Measurements from ENCODE around the gene BDKRB1. TPM values are rescaled to one million over a fixed set of nuclear protein-coding genes. Genes with fewer than 3 reads are reported as not detected.

Gene BDKRB1
- total RNA-seq, 1 donor from 2014 or later, result not detected

GRCh38 chr14:96217376-96217913 is 38.6 kb upstream of the BDKRB1 start:
- Mint-ChIP-seq H3K36me3 (ENCODE audit: insufficient read depth) (no peaks in the 10 kb centered on the region), H3K27ac (no peak overlapping the region), H3K4me1 (ENCODE audit: low read depth) (no peaks in the 10 kb centered on the region), H3K27me3 (peaks cover 3% of the 10 kb centered on the region), H3K9me3 (ENCODE audit: low read depth) (peaks cover under 1% of the 10 kb centered on the region), H3K4me3 (ENCODE audit: low read depth) (no peak overlapping the region)
- DNase-seq (ENCODE audit: low spot score, unreplicated experiment), result no peak
- TF ChIP-seq CTCF (IDR thresholded peaks at IDR 0.05; ENCODE audit: unreplicated experiment), result no peak

- no peak overlapping the region for H3K4me3 Mint-ChIP-seq (ENCODE audit: low read depth)
- no peaks in the 10 kb centered on the region for H3K9me3 Mint-ChIP-seq (ENCODE audit: low read depth)
- no peak for TF ChIP-seq CTCF (IDR thresholded peaks at IDR 0.05; ENCODE audit: unreplicated experiment)
- no peak overlapping the region for H3K27ac Mint-ChIP-seq
- H3K4me1 Mint-ChIP-seq (ENCODE audit: low read depth), result peaks cover 4% of the 10 kb centered on the region
- H3K27me3 Mint-ChIP-seq, result no peaks in the 10 kb centered on the region
- DNase-seq (ENCODE audit: low spot score, unreplicated experiment), result no peak
- H3K36me3 Mint-ChIP-seq (ENCODE audit: insufficient read depth), result no peaks in the 10 kb centered on the region
Observed at GRCh38 chr14:96221109-96221650, 34.8 kb upstream of the BDKRB1 start.

GRCh38 chr14:96221841-96222240 is 34.2 kb upstream of the BDKRB1 start:
- H3K4me1 Mint-ChIP-seq (ENCODE audit: low read depth), result peaks cover 4% of the 10 kb centered on the region
- no peaks in the 10 kb centered on the region for H3K36me3 Mint-ChIP-seq (ENCODE audit: insufficient read depth)
- H3K27ac Mint-ChIP-seq, result no peak overlapping the region
- no peak for DNase-seq (ENCODE audit: low spot score, unreplicated experiment)
- no peak overlapping the region for H3K4me3 Mint-ChIP-seq (ENCODE audit: low read depth)
- H3K9me3 Mint-ChIP-seq (ENCODE audit: low read depth), result no peaks in the 10 kb centered on the region
- H3K27me3 Mint-ChIP-seq, result no peaks in the 10 kb centered on the region
- no peak for TF ChIP-seq CTCF (IDR thresholded peaks at IDR 0.05; ENCODE audit: unreplicated experiment)

GRCh38 chr14:96224480-96225096 is 31.4 kb upstream of the BDKRB1 start:
- Mint-ChIP-seq H3K36me3 (ENCODE audit: insufficient read depth) (no peaks in the 10 kb centered on the region), H3K9me3 (ENCODE audit: low read depth) (peaks cover 7% of the 10 kb centered on the region), H3K27ac (no peak overlapping the region), H3K27me3 (no peaks in the 10 kb centered on the region), H3K4me3 (ENCODE audit: low read depth) (no peak overlapping the region), H3K4me1 (ENCODE audit: low read depth) (peaks cover 4% of the 10 kb centered on the region)
- no peak for TF ChIP-seq CTCF (IDR thresholded peaks at IDR 0.05; ENCODE audit: unreplicated experiment)
- no peak for DNase-seq (ENCODE audit: low spot score, unreplicated experiment)

GRCh38 chr14:96225213-96225612 is 30.8 kb upstream of the BDKRB1 start:
- Mint-ChIP-seq H3K36me3 (ENCODE audit: insufficient read depth) (no peaks in the 10 kb centered on the region), H3K27ac (no peak overlapping the region), H3K9me3 (ENCODE audit: low read depth) (peaks cover 7% of the 10 kb centered on the region), H3K4me1 (ENCODE audit: low read depth) (peaks cover 4% of the 10 kb centered on the region), H3K27me3 (no peaks in the 10 kb centered on the region), H3K4me3 (ENCODE audit: low read depth) (no peak overlapping the region)
- no peak for TF ChIP-seq CTCF (IDR thresholded peaks at IDR 0.05; ENCODE audit: unreplicated experiment)
- no peak for DNase-seq (ENCODE audit: low spot score, unreplicated experiment)
